Motor neuron (in vitro differentiated cells): Measurements from ENCODE around the gene GPD1. TPM values are rescaled to one million over a fixed set of nuclear protein-coding genes. Genes with fewer than 3 reads are reported as not detected.
"Not testable (repeated sequence)": the region's sequence is repeated elsewhere in the genome, so short reads cannot be mapped to it uniquely, and the experiment has no call there.

Experiments
- ATAC-seq, 8 experiments: fragments of 200-7000 bp; cut with Tn5 transposase; replicated peaks in 6 of 8; 2 replicates each; pipeline ENCODE4 v1.8.0; 2021; ENCODE audit warnings: mild to moderate bottlenecking in 8 of 8, moderate library complexity in 8 of 8
- H3K27ac ChIP-seq, 2 donors: fragments of 250-450 bp; sonication (Bioruptor Pico); 2 replicates each; pipeline ENCODE4 v1.9.0; 2021; ENCODE audit warnings: antibody characterized with exemption in 2 of 2, mild to moderate bottlenecking in 2 of 2, moderate library complexity in 1 of 2
- H3K4me1 ChIP-seq, 2 donors: fragments of 250-450 bp; sonication (Bioruptor Pico); replicated peaks in 1 of 2; 2 replicates each; pipeline ENCODE4 v1.6.1; 2021; ENCODE audit warnings: antibody characterized with exemption in 2 of 2, mild to moderate bottlenecking in 2 of 2, moderate library complexity in 1 of 2
- H3K4me3 ChIP-seq, 5 donors: fragments of 250-450 bp; sonication (Bioruptor Pico); 2 replicates each; pipeline ENCODE4 v1.9.0; 2021; ENCODE audit warnings: antibody characterized with exemption in 5 of 5, mild to moderate bottlenecking in 5 of 5, moderate library complexity in 4 of 5
- WGBS, 10 experiments: fragments of 450-650 bp; shearing (Covaris generic); methylation state at CpG; one replicate each; pipeline ENCODE4 v1.0.0; 2022; 5-methylcytosine and 5-hydroxymethylcytosine counted together
- in situ Hi-C, 9 experiments: fragments of 400-800 bp; cut with MboI; loops; one replicate each; pipeline ENCODE4 v1.15.0; 2021; ENCODE audit warnings: low sequenced_read_pairs in 9 of 9, low pct_unique_long_range_greater_than_20kb in 2 of 9; ENCODE audit not compliant: unreplicated experiment in 9 of 9
- total RNA-seq, 8 experiments: library from RNA; unstranded; fragments of 300-600 nt; gene quantifications; 2 replicates each; pipeline versions ENCODE4 v1.2.3 to v1.2.4, GENCODE V29; 2022

GPD1 gene
- total RNA-seq, 8 experiments from 2014 or later: 0.43 to 7.5 (median 1.1) TPM

- H3K27ac ChIP-seq, H3K4me3 ChIP-seq, in situ Hi-C loops, H3K4me1 ChIP-seq, ATAC-seq: not testable (repeated sequence)
- 40 to 100% (median 100%) methylated on average over 1 to 3 of the region's 5 CpGs; no CpG with 5 or more reads in 2 of the 10 experiments for WGBS, 10 experiments
These were observed 51.1 kb downstream of the GPD1 start for GRCh38 chr12:50154947-50155346.

- in situ Hi-C loops: no loop called here
- Histone ChIP-seq H3K4me1 (no peaks in the 10 kb centered on the region), H3K27ac (no peak overlapping the region), H3K4me3 (no peak overlapping the region)
- ATAC-seq: peak in 2 of 8 experiments; percentile 16 to 22
These were observed 52.8 kb downstream of the GPD1 start for GRCh38 chr12:50156641-50157040.

- no peak for ATAC-seq
- Histone ChIP-seq H3K4me3 (no peak overlapping the region), H3K4me1 (no peaks in the 10 kb centered on the region), H3K27ac (no peak overlapping the region)
- in situ Hi-C loops: no loop called here
- WGBS, 10 experiments: 87 to 100% (median 96%) methylated on average over 1 to 2 of the region's 2 CpGs; no CpG with 5 or more reads in 4 of the 10 experiments
These were observed 53.5 kb downstream of the GPD1 start for GRCh38 chr12:50157259-50157658.

- Histone ChIP-seq H3K4me3 (no peak overlapping the region), H3K27ac (no peak overlapping the region), H3K4me1 (peaks cover 0 to 4% of the 10 kb centered on the region in 2 donors)
- ATAC-seq: no peak
- in situ Hi-C loops: no loop called here
These were observed 56.8 kb downstream of the GPD1 start for GRCh38 chr12:50160643-50161042.

Other genes with a start within 250 kb of the GPD1 start
- 10 to 100 TPM in 4 of 8 experiments, 1 to 10 TPM in 2, under 1 TPM in 1, not detected in 1; 0.51 to 17.5 (median 15.6) TPM for gene FAIM2, start 200.1 kb upstream of the GPD1 start, total RNA-seq
- under 1 TPM in 5 of 8 experiments, not detected in 3; 0.09 to 0.81 (median 0.14) TPM for gene AQP2, start 153.3 kb upstream of the GPD1 start, total RNA-seq
- gene AQP5, start 142.1 kb upstream of the GPD1 start, total RNA-seq: 1 to 10 TPM in 1 of 8 experiments, under 1 TPM in 5, not detected in 2; 0.25 to 1.5 (median 0.35) TPM
- 1 to 10 TPM in 1 of 8 experiments, under 1 TPM in 7; 0.08 to 1.2 (median 0.31) TPM for gene AQP6, start 131.1 kb upstream of the GPD1 start, total RNA-seq
- gene RACGAP1, start 78.5 kb upstream of the GPD1 start, total RNA-seq: 10 to 100 TPM in 6 of 8 experiments, 1 to 10 TPM in 2; 7.1 to 74.8 (median 17.6) TPM
- gene ASIC1, start 46.4 kb upstream of the GPD1 start, total RNA-seq: 10 to 100 TPM in 3 of 8 experiments, 1 to 10 TPM in 5; 1.3 to 14.5 (median 7.6) TPM
- 100 to 1,000 TPM in 1 of 8 experiments, 10 to 100 TPM in 7; 18.1 to 117 (median 65.4) TPM for gene SMARCD1, start 18.7 kb upstream of the GPD1 start, total RNA-seq
- 100 to 1,000 TPM in 1 of 8 experiments, 10 to 100 TPM in 7; 33.3 to 101 (median 44.0) TPM for gene COX14, start 8.2 kb downstream of the GPD1 start, total RNA-seq
- 10 to 100 TPM; 18.9 to 87.0 (median 57.7) TPM for gene CERS5, start 63.4 kb downstream of the GPD1 start, total RNA-seq
- 10 to 100 TPM in 5 of 8 experiments, 1 to 10 TPM in 3; 4.7 to 66.5 (median 14.8) TPM for gene LIMA1, start 179.5 kb downstream of the GPD1 start, total RNA-seq